Ascending aorta (tissue), 2 donors: Measurements from ENCODE around the gene RASEF. TPM values are rescaled to one million over a fixed set of nuclear protein-coding genes. Genes with fewer than 3 reads are reported as not detected.

ENCODE experiments used
- DNase-seq, 2 donors: peaks; one replicate each; pipeline ENCODE4 v3.0.0-alpha.2; 2019; ENCODE audit warnings: low spot score in 2 of 2
- H3K27ac ChIP-seq, 2 donors: fragments of 200-600 bp; sonication (generic); one replicate each; pipeline ENCODE4 v1.5.1; 2016 to 2017; ENCODE audit warnings: mild to moderate bottlenecking in 1 of 2
- H3K27me3 ChIP-seq: fragments of 200-600 bp; sonication (generic); one replicate; pipeline ENCODE4 v1.5.1; 2017
- H3K36me3 ChIP-seq, 2 donors: fragments of 200-600 bp; sonication (generic); one replicate each; pipeline ENCODE4 v1.5.1; 2016
- H3K4me1 ChIP-seq, 2 donors: fragments of 200-600 bp; sonication (generic); one replicate each; pipeline ENCODE4 v1.5.1; 2016 to 2017; ENCODE audit warnings: mild to moderate bottlenecking in 1 of 2
- H3K4me3 ChIP-seq, 2 donors: fragments of 200-600 bp; sonication (generic); one replicate each; pipeline ENCODE4 v1.5.1; 2016 to 2017; ENCODE audit warnings: mild to moderate bottlenecking in 1 of 2
- H3K9me3 ChIP-seq, 2 donors: fragments of 200-600 bp; sonication (generic); one replicate each; pipeline ENCODE4 v1.5.1; 2016
- CTCF ChIP-seq, 3 experiments: fragments of 200-600 bp in 2 of 3; fragments of 450-650 bp in 1 of 3; sonication (generic) in 2 of 3; IDR thresholded peaks; one replicate each; pipeline ENCODE4 v1.5.1; 2016 to 2019; ENCODE audit warnings: antibody characterized with exemption in 3 of 3, mild to moderate bottlenecking in 1 of 3, moderate library complexity in 1 of 3
- intact Hi-C: fragments of 100-400 bp; cut with DNase I; formaldehyde crosslinking; loops from one replicate; pipeline ENCODE4 v1.15.1; 2023
- total RNA-seq: library from RNA; depleted of rRNA; stranded (reverse); fragments of >200 nt; gene quantifications from one replicate; pipeline ENCODE4 v1.1.0, GENCODE V29; 2016

The RASEF gene
- total RNA-seq, 1 donor from 2014 or later, result not detected

- DNase-seq, result no peak
- no peaks in the 10 kb centered on the region for H3K36me3 ChIP-seq
- intact Hi-C loops, result no loop called here
- no peak for TF ChIP-seq CTCF (IDR thresholded peaks at IDR 0.05)
- no peak overlapping the region for H3K4me3 ChIP-seq
- no peaks in the 10 kb centered on the region for H3K4me1 ChIP-seq
- H3K27ac ChIP-seq, result no peak overlapping the region
- H3K9me3 ChIP-seq, result no peaks in the 10 kb centered on the region
- H3K27me3 ChIP-seq, result no peaks in the 10 kb centered on the region
Observed at GRCh38 chr9:83030391-83031107, 32.4 kb downstream of the RASEF start.

GRCh38 chr9:83029531-83030137, 33.3 kb downstream of the RASEF start:
- H3K4me3 ChIP-seq, result no peak overlapping the region
- TF ChIP-seq CTCF (IDR thresholded peaks at IDR 0.05), result no peak
- intact Hi-C loops, result no loop called here
- no peaks in the 10 kb centered on the region for H3K36me3 ChIP-seq
- no peaks in the 10 kb centered on the region for H3K4me1 ChIP-seq
- H3K27ac ChIP-seq, result no peak overlapping the region
- no peaks in the 10 kb centered on the region for H3K27me3 ChIP-seq
- H3K9me3 ChIP-seq, result no peaks in the 10 kb centered on the region
- DNase-seq, result no peak

GRCh38 chr9:83027153-83027891, 35.6 kb downstream of the RASEF start:
- Histone ChIP-seq H3K36me3 (no peaks in the 10 kb centered on the region), H3K27ac (no peak overlapping the region), H3K4me1 (no peaks in the 10 kb centered on the region), H3K9me3 (no peaks in the 10 kb centered on the region), H3K4me3 (no peak overlapping the region), H3K27me3 (no peaks in the 10 kb centered on the region)
- no peak for TF ChIP-seq CTCF (IDR thresholded peaks at IDR 0.05)
- DNase-seq, result no peak
- intact Hi-C loops, result no loop called here

- Histone ChIP-seq H3K9me3 (no peaks in the 10 kb centered on the region), H3K27me3 (no peaks in the 10 kb centered on the region), H3K36me3 (no peaks in the 10 kb centered on the region), H3K4me3 (no peak overlapping the region), H3K27ac (no peak overlapping the region), H3K4me1 (no peaks in the 10 kb centered on the region)
- intact Hi-C loops, result no loop called here
- no peak for TF ChIP-seq CTCF (IDR thresholded peaks at IDR 0.05)
- no peak for DNase-seq
Observed at GRCh38 chr9:83024506-83025125, 38.3 kb downstream of the RASEF start.

GRCh38 chr9:83023151-83023550, 39.8 kb downstream of the RASEF start:
- no peak for TF ChIP-seq CTCF (IDR thresholded peaks at IDR 0.05)
- no peak overlapping the region for H3K27ac ChIP-seq
- H3K9me3 ChIP-seq, result no peaks in the 10 kb centered on the region
- no peaks in the 10 kb centered on the region for H3K4me1 ChIP-seq
- H3K27me3 ChIP-seq, result no peaks in the 10 kb centered on the region
- intact Hi-C loops, result no loop called here
- no peaks in the 10 kb centered on the region for H3K36me3 ChIP-seq
- DNase-seq, result no peak
- no peak overlapping the region for H3K4me3 ChIP-seq
